LoVo (cell line): ENCODE measurements around the gene RPEL1.
A peak's percentile ranks its signal among the peaks of the same experiment; 100 is the strongest.
"Not testable (repeated sequence)": the region's sequence is repeated elsewhere in the genome, so short reads cannot be mapped to it uniquely, and the experiment has no call there.

Experiments used
- DNase-seq: peaks from one replicate; pipeline ENCODE4 v3.0.0-alpha.2; 2016; ENCODE audit warnings: low spot score

RPEL1 gene

GRCh38 chr10:103235775-103236174, 9.9 kb upstream of the RPEL1 start:
- DNase-seq, result no peak

GRCh38 chr10:103238506-103239252, 7.0 kb upstream of the RPEL1 start:
- peak; percentile 85 for DNase-seq

GRCh38 chr10:103241262-103242011, 4.2 kb upstream of the RPEL1 start:
- peak; percentile 96 for DNase-seq

- DNase-seq, result peak; percentile 66
Observed at GRCh38 chr10:103244666-103245271, 918 bp upstream of the RPEL1 start.

GRCh38 chr10:103246324-103246723, 637 bp downstream of the RPEL1 start:
- no peak for DNase-seq

- no peak for DNase-seq
Observed at GRCh38 chr10:103254113-103254512, 8.4 kb downstream of the RPEL1 start.

GRCh38 chr10:103254538-103255325, 9.0 kb downstream of the RPEL1 start:
- DNase-seq, result peak; percentile 65

GRCh38 chr10:103256613-103257012, 10.9 kb downstream of the RPEL1 start:
- no peak for DNase-seq

GRCh38 chr10:103257812-103258211, 12.1 kb downstream of the RPEL1 start:
- no peak for DNase-seq

GRCh38 chr10:103258928-103259327, 13.2 kb downstream of the RPEL1 start:
- DNase-seq, result not testable (repeated sequence)

GRCh38 chr10:103259989-103260388, 14.3 kb downstream of the RPEL1 start:
- no peak for DNase-seq

- no peak for DNase-seq
Observed at GRCh38 chr10:103262229-103262628, 16.5 kb downstream of the RPEL1 start.

GRCh38 chr10:103265717-103266329, 20.1 kb downstream of the RPEL1 start:
- peak; percentile 67 for DNase-seq

GRCh38 chr10:103273041-103273441, 27.4 kb downstream of the RPEL1 start:
- DNase-seq, result peak; percentile 74

GRCh38 chr10:103276251-103276895, 30.7 kb downstream of the RPEL1 start:
- no peak for DNase-seq

- DNase-seq, result no peak
Observed at GRCh38 chr10:103276896-103277712, 31.4 kb downstream of the RPEL1 start, which contains the start of gene INA. Gene INA, plus strand, starts transcription at chr10:103277138. Its CDS starts 74 bp downstream, at chr10:103277212.

GRCh38 chr10:103277713-103278536, 32.2 kb downstream of the RPEL1 start:
- no peak for DNase-seq

GRCh38 chr10:103278537-103278823, 32.8 kb downstream of the RPEL1 start:
- DNase-seq, result no peak

GRCh38 chr10:103278862-103279298, 33.2 kb downstream of the RPEL1 start:
- DNase-seq, result peak; percentile 50
